HG03196 (cell line): ENCODE data around the gene ZNF214.
A peak's percentile ranks its signal among the peaks of the same experiment; 100 is the strongest.

Experiments used
- ATAC-seq: cut with Tn5 transposase; IDR thresholded peaks from one replicate; pipeline ENCODE4 v1.9.1; 2021; ENCODE audit not compliant: unreplicated experiment

The ZNF214 gene

DNA sequence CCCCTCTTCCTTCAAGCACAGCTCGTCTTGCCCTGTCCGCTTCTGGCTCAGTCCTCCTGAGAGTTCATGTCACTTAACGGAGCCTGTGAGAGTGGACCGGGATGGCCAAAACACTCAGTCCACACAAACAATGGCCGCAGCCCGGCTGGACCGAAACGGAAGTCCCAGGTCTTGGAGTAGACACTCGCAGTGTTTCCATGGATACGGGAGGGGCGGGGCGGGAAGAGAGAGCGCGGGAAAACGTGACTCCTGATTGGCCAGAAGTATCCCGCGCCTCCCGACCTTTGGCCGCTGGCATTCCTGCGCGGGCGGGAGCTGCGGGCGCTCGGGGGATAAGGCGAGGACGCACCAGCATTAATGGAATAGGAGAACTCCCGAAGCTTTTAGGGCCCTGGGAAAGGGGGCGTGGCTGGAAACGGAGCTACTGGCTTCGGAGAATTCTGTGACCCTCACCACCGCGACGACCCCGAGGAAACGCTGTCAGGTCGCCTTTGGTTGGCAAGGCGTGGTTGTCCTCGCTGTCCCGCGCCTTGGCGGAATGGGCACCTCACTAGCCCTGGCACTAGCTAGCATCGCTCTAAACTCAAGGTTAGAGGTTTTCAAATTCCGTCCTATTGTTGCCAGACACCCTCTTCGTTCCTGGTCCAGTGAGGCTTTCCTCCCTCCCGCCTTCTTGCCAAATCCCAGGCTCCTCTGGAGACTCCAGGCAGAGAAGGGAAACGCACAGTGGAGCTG lies at the start of gene ZNF214, which contains the start of gene NLRP14:
ZNF214 (minus strand) TSS at position 164 of the 735 bp plus-strand sequence. CDS start 17,511 bp downstream, outside the sequence.
NLRP14 (plus strand) TSS at position 297 of the 735 bp plus-strand sequence. CDS start 18,108 bp downstream, outside the sequence.
- peak; percentile 82 for ATAC-seq

DNA sequence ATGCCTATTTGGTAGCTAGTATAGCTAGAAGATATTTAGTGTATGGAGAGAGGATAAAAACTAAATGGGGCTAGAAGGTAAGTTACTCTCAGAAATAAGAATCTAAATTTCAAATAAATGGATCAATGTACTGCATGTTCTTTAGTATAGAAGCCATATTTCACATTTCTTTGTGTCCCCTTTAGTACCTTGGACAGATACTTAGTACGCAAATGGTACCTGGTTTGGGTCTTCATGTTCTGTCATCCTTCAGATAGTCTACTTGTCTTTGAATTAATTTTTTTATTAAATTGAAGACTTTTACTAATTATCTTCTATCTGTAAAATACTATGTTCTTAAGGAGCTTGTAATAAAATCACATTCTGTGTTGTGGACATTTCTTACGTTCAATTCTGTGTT lies 42.4 kb upstream of the ZNF214 start:
- no peak for ATAC-seq

DNA sequence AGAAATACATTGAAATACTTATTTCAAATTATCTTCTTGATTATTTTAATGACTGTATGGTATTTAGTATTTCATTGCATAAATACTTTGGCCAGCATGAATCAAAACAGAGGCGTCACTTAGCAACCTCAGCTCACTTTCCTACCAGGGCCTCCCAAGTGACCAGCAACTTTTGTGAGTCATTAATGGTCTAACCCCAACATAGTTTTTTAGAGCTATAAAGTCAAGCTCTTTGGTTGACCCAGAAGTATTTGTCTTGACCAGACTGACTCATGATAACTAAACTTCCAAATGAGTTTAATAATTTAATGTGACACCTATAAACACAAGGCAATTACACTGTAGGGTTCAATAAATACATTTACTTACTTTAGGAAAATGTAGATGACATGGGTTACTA lies 40.7 kb upstream of the ZNF214 start:
- ATAC-seq: no peak

DNA sequence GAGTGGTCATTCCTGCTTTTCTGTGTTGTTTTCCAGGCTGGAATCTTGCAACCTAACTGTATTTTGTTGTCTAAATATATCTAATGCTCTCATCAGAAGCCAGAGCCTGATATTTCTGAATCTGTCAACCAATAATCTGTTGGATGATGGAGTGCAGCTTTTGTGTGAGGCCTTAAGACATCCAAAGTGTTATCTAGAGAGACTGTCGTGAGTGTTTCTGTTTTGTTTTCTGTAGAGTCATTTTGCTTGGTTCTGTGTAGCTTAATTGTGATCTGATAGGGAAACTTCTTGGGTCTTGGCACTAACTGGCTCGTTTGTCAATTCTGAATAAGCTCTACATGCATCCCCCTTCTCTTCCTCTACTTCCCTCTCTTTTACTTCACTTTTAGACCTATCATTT lies 37.5 kb upstream of the ZNF214 start:
- no peak for ATAC-seq

DNA sequence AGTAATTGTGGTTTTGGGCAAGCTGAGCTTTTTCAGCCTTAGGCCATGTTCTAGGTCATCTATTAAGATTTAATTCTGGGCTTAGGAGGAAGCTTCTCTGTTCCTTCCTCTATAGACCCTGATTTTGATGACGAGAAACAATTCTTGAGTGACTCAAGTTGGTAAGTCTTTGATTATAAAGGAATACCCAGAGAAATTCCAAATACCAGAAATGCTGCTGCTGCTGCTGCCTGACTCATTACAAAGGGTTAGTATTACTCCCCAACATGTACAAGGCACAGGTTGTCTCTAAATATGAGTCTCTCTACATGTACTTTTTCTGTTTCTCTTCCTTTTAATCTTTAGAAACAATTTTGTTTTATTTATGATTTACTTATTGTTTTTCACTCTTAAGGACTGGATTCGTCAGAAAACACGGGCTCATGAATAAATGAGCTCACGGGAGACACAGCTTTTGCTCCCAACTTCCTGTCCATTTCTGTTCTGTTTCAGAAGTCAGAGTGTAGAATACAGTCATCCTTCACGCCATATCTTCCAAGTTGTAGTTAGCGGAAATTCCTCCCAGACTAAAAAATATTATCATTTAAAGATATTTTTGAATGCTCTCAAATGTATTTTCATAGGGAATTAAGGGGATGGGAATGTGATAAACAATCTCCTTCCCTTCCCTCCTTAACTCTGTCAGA lies 36.8 kb upstream of the ZNF214 start:
- no peak for ATAC-seq

DNA sequence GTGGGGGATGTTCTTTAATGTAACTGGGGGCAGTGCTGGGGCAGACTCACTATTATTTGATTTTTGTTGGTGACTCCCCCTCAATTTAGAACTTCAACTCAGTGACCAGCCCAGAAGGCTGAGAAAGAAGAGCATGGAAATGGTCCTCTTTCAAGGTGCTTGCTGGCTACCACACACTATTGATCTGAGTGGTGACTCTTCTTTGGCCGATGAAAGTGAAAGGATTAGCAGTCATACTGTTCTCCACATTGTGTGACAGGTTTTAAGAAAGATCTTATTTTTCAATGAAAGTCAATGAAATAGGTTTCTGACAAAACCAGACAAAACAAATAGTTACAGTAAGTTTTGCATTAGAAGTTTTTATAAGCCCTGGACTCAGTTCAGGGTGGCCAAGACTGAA lies 30.0 kb upstream of the ZNF214 start:
- no peak for ATAC-seq

DNA sequence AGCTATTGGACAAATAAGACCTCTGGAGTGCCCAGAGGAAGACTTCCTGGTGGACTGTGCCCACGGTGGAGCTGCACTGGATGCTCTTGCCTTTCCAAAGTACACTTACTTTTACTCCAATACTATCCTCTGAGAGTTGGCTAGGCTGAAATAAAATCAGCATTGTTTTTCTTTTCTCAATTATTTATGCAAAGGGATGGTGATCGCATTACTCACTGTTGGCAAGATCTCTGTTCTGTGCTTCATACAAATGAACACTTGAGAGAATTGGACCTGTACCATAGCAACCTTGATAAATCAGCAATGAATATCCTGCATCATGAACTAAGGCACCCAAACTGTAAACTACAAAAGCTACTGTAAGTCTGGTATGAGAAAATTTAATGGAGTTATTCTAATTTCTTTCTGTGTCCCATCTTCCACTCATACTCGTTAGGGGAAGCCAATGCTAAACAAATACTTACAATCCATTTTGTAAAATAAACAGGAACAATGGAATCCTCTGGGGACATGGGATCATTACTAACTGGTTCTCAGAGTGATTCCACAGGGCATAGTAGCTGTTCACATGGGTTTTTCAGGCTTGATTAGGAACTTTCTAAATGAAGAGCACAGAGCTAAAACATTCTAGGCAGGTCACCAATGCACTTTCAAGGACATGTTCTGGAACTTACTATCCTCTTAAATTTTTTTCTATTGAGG lies 26.5 kb upstream of the ZNF214 start:
- no peak for ATAC-seq

DNA sequence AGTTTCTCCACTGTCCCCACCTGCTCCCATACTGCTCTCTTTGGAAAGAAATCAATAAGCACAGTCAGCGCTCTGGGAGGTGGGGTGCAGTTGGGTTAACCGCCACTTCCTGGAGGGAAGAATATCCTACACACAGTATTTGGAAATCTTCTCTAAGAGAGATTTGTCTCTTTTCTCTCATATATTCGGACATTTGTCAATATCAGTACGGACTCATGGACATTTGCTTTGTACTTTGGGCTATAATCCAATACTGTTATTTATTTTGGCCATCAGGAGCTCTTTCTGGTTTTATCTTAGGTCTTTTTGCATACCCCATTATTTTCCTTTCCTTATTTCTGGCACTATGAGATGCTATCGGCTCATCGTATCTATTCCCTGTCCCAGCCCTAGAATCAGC lies 13.9 kb upstream of the ZNF214 start:
- ATAC-seq: no peak

DNA sequence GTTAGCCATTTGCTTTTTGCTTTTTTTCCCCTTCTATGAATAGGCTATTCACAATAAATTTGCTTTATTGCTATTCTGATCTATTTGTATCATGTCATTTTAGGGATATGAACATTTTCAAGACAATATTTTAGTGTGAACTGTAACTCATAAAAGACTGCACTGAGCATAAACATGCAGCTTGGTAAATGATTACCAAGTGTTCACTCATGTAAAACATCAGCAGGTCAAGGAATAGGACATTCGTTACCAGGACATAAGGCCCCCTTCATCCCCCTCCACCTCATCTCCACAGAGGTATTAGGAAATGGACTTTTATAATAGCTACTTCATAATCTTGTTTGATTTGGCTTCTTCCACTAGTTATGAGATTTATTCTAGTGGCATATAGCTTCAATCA lies 12.5 kb upstream of the ZNF214 start:
- ATAC-seq: no peak

DNA sequence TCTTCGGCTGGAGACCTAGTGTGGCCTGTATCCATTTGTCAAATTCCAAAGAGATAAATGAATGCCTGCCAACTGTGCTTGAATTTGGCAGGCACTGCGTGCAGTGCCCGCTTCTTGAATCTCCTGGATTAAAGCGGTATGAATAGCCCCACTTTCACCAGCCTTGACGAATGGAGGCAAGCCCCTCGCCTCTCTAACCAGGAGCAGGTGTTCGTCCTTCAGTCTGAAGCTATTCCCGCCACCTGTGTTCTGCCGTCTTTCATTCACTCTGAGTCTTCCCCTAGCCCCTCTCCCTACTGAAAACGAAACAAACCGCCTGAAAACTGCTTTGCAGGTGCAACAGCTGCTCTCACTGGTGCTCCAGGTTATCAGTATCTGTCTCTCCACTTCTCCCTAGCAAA lies 11.3 kb upstream of the ZNF214 start:
- ATAC-seq: no peak

DNA sequence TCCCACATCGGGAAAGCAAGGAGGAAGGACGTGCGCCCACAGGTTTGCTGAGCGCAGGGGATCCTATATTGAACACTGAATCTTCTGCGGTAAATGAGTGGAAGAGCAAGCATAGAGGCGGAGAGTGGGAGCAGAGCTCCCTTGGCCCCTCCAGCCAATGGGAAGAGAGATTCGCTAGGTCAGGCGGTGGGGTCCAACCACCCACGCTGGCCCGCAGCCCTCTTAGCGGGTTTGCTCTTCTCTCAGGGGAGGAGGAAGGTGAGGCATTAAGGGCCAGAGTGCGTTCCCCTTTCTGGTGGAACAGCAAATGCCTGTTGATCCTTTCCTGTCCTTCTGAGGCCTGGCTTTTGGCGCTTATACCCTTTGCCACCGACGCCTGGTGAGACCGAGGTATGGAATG lies 10.7 kb upstream of the ZNF214 start:
- ATAC-seq: no peak

DNA sequence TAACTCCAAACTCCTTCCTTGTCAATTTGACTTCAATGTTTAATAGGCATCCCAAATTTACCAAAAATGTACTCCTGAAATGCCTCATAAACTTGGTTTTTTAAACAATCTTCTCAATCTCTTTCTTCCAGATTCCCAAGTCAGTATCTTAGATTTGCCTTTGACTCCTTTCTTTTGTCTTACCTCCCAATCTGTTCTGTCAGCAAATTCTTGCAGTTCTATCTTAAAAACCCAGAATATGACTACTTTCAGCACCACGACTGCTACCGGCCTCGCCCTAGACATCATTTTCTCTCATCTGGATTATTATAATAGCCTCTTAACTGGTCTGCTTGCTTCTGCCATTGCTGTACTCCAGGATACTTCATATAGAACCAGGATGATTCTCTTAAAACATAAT lies 8.0 kb upstream of the ZNF214 start:
- ATAC-seq: no peak

DNA sequence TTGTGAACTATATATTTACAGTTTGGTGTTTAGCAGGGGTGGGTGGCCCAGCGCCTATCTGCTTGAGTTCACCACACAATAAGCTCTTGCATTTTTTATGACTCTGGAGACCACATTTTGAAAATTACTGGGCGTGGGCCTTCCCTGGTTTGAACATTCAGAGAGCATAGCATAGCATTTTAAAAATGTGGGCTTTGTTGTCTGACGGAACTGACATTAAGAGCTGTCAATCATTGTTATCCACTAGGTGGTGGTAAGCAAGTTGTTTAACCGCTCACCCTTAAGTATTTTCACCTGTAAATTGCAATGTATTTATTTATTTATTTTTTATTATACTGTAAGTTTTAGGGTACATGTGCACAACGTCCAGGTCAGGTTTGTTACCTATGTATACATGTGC lies 1.2 kb upstream of the ZNF214 start:
- no peak for ATAC-seq

DNA sequence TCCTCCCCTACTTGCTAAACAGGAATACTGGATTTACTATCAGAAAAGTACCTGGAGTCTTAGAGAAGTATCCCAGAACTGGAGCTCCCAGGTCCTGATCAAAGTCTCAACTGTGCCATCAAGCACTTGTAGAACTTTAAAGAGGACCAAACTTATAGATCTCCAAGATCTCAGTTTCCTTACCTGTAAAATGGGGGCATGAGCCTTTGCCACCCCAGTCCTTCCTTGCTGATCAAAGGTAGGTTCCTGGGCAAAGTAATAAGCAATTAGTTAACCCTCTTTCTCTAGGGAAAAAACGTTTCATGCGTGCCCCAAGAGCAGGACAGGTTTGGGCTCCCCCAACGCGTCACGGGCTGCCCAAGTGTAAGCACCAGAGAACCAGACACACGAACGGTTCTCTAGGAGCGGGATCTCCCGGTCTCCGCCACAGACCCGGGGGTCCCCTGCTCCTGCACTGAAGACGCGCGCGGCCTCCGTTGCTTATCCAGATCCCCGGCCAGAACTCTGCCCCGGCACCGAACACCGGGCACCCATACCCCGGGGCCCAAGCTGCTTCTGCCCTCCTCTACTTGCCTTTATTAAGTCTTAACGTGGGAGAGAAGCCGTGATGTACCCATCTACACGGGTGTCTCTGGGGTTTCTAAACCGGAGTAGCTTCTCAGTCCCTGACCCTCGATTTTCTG lies 505 bp downstream of the ZNF214 start:
- ATAC-seq: peak; percentile 29

DNA sequence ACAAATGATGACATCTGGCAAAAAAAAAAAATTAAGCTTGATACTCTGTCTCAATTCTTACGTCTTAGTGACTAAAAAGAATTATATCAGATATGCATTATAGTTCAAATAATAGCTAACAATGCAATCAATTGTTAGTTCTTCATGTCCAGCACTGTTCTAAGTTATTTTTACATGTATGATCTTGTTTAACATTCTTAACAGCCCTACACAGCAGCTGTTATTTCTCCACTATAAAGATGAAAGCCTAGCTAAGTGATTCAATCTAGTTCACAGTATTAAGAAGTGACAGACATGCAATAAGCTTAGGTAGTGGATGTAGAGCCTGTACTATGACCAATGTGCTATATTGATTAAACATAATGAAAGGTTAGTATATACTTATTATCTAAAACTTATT lies 4.1 kb downstream of the ZNF214 start:
- ATAC-seq: no peak

DNA sequence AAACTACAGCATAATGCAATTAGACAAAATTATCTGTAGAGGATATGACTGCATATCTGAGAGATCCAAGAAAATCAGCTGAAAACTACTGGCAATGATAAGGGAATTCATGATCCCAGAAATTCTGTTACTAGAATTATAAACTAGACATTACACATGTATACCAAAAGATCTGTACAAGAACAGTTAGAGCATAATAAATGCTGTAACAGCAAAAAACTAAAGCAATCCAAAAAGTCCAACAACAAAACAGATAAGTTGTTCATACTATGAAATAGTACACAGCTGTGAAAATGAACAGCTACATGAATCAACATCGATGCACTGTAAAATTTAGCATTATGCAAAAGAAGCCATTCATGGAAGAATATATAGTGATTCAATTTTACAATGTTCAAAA lies 6.0 kb downstream of the ZNF214 start:
- no peak for ATAC-seq

DNA sequence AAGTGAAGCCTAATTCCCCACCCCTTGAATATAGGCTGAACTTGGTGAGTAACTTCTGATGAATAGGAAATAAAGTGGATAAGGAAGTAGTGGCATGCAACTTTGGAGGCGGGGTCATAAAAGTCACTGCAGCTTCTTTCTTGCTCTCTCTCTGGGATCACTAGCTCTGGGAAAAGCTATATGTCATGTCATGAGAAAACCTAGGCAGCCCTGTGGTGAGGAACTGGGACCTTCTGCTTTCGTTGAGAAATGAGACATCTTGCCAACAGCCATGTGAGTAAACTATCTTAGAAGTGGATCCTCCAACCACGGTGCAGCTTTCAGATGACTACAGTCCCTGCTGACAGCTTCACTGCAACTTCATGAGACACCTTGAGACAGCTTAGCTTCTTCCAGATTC lies 15.7 kb downstream of the ZNF214 start:
- ATAC-seq: no peak

DNA sequence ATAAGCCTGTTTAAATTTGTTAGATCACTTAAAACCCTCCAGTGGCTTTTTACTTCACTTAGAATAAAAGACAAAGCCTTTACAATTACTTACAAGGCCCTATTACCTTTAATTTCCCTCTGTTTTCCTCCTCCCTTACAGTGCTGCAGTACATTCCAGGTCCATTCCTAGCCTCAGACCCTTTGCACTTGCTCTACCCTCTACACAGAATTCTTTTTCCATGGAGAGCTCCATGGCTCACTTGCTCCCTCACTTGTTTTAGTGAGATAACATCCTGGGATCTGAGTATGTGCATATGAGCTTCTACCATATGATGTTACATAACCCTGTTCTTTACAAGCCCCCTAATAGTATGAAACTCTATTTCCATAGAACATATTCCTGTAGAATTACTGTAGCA lies 24.4 kb downstream of the ZNF214 start:
- ATAC-seq: no peak

DNA sequence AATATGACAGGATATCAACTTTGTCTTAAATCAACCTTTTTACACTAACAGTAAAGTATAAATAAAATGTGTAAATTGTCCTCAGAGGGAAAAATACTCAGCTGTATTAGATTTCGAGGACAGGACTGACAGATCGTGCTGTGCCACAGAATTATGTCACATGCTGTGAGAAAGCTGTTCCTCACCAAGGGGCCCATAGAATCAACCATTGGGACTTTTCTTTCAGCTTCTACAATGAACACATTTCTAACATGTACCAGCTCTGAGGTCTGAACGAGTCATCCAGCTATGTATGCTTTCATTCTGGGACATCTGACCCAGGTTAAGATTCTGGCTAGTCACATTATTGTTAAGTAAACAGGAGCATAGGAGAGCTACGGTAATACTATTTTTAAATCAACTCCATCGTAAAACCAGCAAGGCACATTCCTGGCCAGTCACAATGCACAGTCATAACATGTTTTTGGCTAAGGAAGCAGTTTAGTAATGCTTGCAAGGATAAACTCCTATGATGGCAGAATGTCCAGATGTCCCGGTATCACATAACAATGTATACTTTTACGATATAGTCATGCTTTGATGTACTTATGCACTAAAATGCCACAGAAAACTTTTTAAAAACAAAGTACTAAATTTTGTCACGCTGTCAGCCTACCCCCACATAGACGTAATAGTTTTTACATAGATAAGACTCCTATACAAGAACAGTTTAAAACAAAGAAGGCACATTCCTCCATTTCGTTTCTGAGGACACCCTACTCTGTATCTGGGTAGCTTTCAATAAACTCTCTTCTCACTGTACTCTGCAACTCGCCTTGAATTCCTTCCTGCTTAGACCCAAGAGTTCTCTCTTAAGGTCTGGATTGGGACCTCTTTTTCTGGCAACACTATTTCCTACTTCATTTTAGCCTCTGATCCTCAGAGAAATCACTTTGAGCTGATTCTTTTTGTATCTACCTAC lies 27.4 kb downstream of the ZNF214 start:
- ATAC-seq: no peak

DNA sequence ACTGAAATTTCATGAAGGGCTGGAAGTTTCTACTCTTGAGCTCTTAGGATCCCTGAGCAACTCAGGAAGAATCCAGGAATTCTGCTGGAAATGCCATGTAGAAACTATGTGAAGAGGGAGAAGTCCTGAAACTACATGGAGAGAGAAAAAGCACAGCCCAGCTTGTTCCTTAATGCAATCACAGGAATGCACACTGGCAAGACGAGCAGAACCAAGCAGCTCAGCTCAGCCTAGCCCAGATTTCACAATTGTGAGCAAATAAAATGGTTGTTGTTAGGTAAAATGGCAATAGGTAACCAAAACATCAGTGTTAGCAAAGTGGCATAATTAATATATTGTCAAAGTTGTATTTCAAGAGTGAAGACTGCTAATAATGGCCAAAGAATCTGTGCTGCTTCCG lies 28.1 kb downstream of the ZNF214 start:
- ATAC-seq: no peak
